OCI-LY1 (cell line): ENCODE results near the gene OSBPL6.

ENCODE experiments used
- CTCF ChIP-seq: fragments of 200-600 bp; sonication (generic), shearing (Covaris generic); IDR thresholded peaks from 2 replicates; pipeline ENCODE4 v1.5.1; 2017; ENCODE audit warnings: mild to moderate bottlenecking, antibody characterized with exemption, low read length, moderate library complexity, mixed read lengths
- EZH2 ChIP-seq: fragments of 200-600 bp; sonication (generic), shearing (Covaris generic); IDR thresholded peaks from 2 replicates; pipeline ENCODE4 v1.8.0; 2017; ENCODE audit warnings: borderline replicate concordance, mixed run types, mild to moderate bottlenecking, antibody characterized with exemption, low read length, moderate library complexity, mixed read lengths

GRCh38 chr2:178205853-178206521 is 11.7 kb downstream of the OSBPL6 start:
- no peak for TF ChIP-seq CTCF
- TF ChIP-seq EZH2 = no peak
